ENCODE measurements around the gene SEC22C. TPM values are rescaled to one million over a fixed set of nuclear protein-coding genes. Genes with fewer than 3 reads are reported as not detected.

SEC22C gene
- total RNA-seq, 1 experiment from 2014 or later, result 38.1 TPM

GRCh38 chr3:42533161-42533897 is 48.4 kb downstream of the SEC22C start:
- Histone ChIP-seq H3F3A (ENCODE audit: insufficient read depth, low read depth) (no peaks in the 10 kb centered on the region), H3K4me1 (replicated peaks; ENCODE audit: insufficient read depth) (no peaks in the 10 kb centered on the region), H3K79me2 (ENCODE audit: low read depth) (no peaks in the 10 kb centered on the region), H3K27me3 (ENCODE audit: insufficient read depth, low read depth) (no peaks in the 10 kb centered on the region), H3K4me3 (no peak overlapping the region), H3K4me2 (no peak overlapping the region), H3K9me2 (ENCODE audit: insufficient read depth) (no peaks in the 10 kb centered on the region), H3K27ac (no peak overlapping the region), H2AFZ (no peak overlapping the region), H3K36me3 (ENCODE audit: low read depth) (no peaks in the 10 kb centered on the region), H3K9me3 (ENCODE audit: insufficient read depth, low read depth) (no peaks in the 10 kb centered on the region), H4K20me1 (ENCODE audit: insufficient read depth) (no peaks in the 10 kb centered on the region; the same call in 1 of the 2 replicates)
- POLR2A ChIA-PET (ENCODE audit: unreplicated experiment), result no interaction called here
- no peak for DNase-seq
- intact Hi-C loops (cut with micrococcal nuclease; ENCODE audit: unreplicated experiment), result no loop called here
- no TSS peak for BruUV-seq (replicated peaks)
- CTCF ChIA-PET, result interaction anchor here (0.6 kb wide), 2 partner anchors 26 to 297 kb away, joined by 4 to 6 read pairs; no protein-coding TSS in a partner anchor
- TF ChIP-seq EZH2 (IDR thresholded peaks at IDR 0.05; ENCODE audit: low read depth) (no peak), CTCF (conservative IDR thresholded peaks at IDR 0.05) (no peak)

GRCh38 chr3:42532229-42532628 is 49.5 kb downstream of the SEC22C start:
- POLR2A ChIA-PET (ENCODE audit: unreplicated experiment), result no interaction called here
- CTCF ChIA-PET, result no interaction called here
- Histone ChIP-seq H3K79me2 (ENCODE audit: low read depth) (no peaks in the 10 kb centered on the region), H3K27ac (no peak overlapping the region), H2AFZ (no peak overlapping the region), H3K9me3 (ENCODE audit: insufficient read depth, low read depth) (no peaks in the 10 kb centered on the region), H3K36me3 (ENCODE audit: low read depth) (no peaks in the 10 kb centered on the region), H3K4me3 (no peak overlapping the region), H3F3A (ENCODE audit: insufficient read depth, low read depth) (no peaks in the 10 kb centered on the region), H3K9me2 (ENCODE audit: insufficient read depth) (no peaks in the 10 kb centered on the region), H3K27me3 (ENCODE audit: insufficient read depth, low read depth) (no peaks in the 10 kb centered on the region), H4K20me1 (ENCODE audit: insufficient read depth) (no peaks in the 10 kb centered on the region; the same call in 1 of the 2 replicates), H3K4me2 (no peak overlapping the region), H3K4me1 (replicated peaks; ENCODE audit: insufficient read depth) (no peaks in the 10 kb centered on the region)
- no TSS peak for BruUV-seq (replicated peaks)
- TF ChIP-seq CTCF (conservative IDR thresholded peaks at IDR 0.05) (no peak), EZH2 (IDR thresholded peaks at IDR 0.05; ENCODE audit: low read depth) (no peak)
- no peak for DNase-seq
- intact Hi-C loops (cut with micrococcal nuclease; ENCODE audit: unreplicated experiment), result no loop called here

DNA sequence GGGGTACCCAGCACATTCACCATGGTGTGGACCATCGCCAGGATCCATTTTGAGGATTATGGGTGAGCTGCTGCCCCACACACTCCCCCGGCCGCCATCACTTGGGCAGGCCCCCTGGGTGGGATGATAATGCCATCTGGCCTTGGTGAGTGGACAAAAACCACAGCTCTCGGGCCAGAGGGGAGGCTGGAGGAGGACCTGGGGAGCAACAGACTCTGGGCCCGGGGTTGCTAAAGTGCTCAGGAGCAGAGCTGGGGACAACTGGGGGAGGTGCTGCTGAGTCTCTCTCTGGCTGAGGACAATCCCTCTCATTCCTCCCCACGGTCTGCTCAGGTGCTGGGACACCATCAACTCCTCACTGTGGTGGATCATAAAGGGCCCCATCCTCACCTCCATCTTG is 50.3 kb downstream of the SEC22C start:
- POLR2A ChIA-PET (ENCODE audit: unreplicated experiment), result no interaction called here
- H3K9me3 ChIP-seq (ENCODE audit: insufficient read depth, low read depth), result no peaks in the 10 kb centered on the region
- no peaks in the 10 kb centered on the region for H3K36me3 ChIP-seq (ENCODE audit: low read depth)
- no peak for DNase-seq
- no TSS peak for BruUV-seq (replicated peaks)
- H3K4me2 ChIP-seq, result no peak overlapping the region
- no peaks in the 10 kb centered on the region for H3K9me2 ChIP-seq (ENCODE audit: insufficient read depth)
- H3F3A ChIP-seq (ENCODE audit: insufficient read depth, low read depth), result no peaks in the 10 kb centered on the region
- H2AFZ ChIP-seq, result no peak overlapping the region
- CTCF ChIA-PET, result no interaction called here
- H3K4me3 ChIP-seq, result no peak overlapping the region
- H3K27me3 ChIP-seq (ENCODE audit: insufficient read depth, low read depth), result no peaks in the 10 kb centered on the region
- TF ChIP-seq CTCF (conservative IDR thresholded peaks at IDR 0.05), result no peak
- TF ChIP-seq EZH2 (IDR thresholded peaks at IDR 0.05; ENCODE audit: low read depth), result no peak
- no peaks in the 10 kb centered on the region for H3K4me1 ChIP-seq (replicated peaks; ENCODE audit: insufficient read depth)
- H3K27ac ChIP-seq, result no peak overlapping the region
- no peaks in the 10 kb centered on the region; the same call in 1 of the 2 replicates for H4K20me1 ChIP-seq (ENCODE audit: insufficient read depth)
- intact Hi-C loops (cut with micrococcal nuclease; ENCODE audit: unreplicated experiment), result no loop called here
- H3K79me2 ChIP-seq (ENCODE audit: low read depth), result no peaks in the 10 kb centered on the region
